K562 (cell line): ENCODE data around the gene RTP3. TPM values are rescaled to one million over a fixed set of nuclear protein-coding genes. Genes with fewer than 3 reads are reported as not detected.

Experiments
- ATAC-seq: fragments of 200-7000 bp; cut with Tn5 transposase; 3 replicates; pipeline ENCODE4 v1.9.1; 2020; ENCODE audit warnings: moderate library complexity
- BruUV-seq: library from RNA; stranded (reverse); fragments of 400-500 nt; replicated peaks from 2 replicates; lab custom pipeline; 2021; lab: Mats Ljungman, UMichigan
- CTCF ChIA-PET: fragments of 300-600 bp; formaldehyde crosslinking; extraction: SDS; loops from one replicate; lab custom pipeline; 2021; ENCODE audit warnings: low intra/inter-chr PET ratio; lab: Yijun Ruan, JAX
- POLR2A ChIA-PET: fragments of 300-600, 350-650 bp; sonication (Branson Sonifier 250); formaldehyde crosslinking; extraction: SDS; loops from one replicate; lab custom pipeline; 2021; ENCODE audit warnings: antibody characterized with exemption, inconsistent platforms; lab: Yijun Ruan, JAX
- DNase-seq, 4 experiments: peaks; one replicate each; pipeline versions ENCODE4 v3.0.0 to v3.0.0-alpha.2; 2011 to 2018; ENCODE audit warnings: low spot score in 3 of 4, mixed read lengths in 3 of 4; ENCODE audit errors: extremely low read depth in 1 of 4
- FAIRE-seq: peaks from 2 replicates; lab custom pipeline; 2011; peaks lifted over from hg19 to GRCh38; lab: Jason Lieb, UNC
- H2AFZ ChIP-seq: 2 replicates; pipeline ENCODE4 v1.6.0; 2011; ENCODE audit warnings: low read depth, low read length, control low read depth, inconsistent platforms
- H3K27ac ChIP-seq: fragments of 200-600 bp; 3 replicates; pipeline ENCODE4 v1.8.0; 2011; ENCODE audit warnings: low read depth, mild to moderate bottlenecking, control low read depth, inconsistent platforms, low read length, moderate library complexity, mixed read lengths; ENCODE audit errors: extremely low read depth
- H3K27me3 ChIP-seq, 2 experiments: fragments of 300-600 bp in 1 of 2; 2 replicates in 1 of 2; 3 replicates in 1 of 2; pipeline versions ENCODE4 v1.6.0 to v1.8.0; 2011; ENCODE audit warnings: inconsistent platforms in 2 of 2, low read length in 2 of 2, mild to moderate bottlenecking in 1 of 2, mixed read lengths in 1 of 2, moderate library complexity in 1 of 2; ENCODE audit not compliant: control insufficient read depth in 2 of 2, insufficient read depth in 2 of 2
- H3K36me3 ChIP-seq: fragments of 300-600 bp; 3 replicates; pipeline ENCODE4 v1.8.0; 2011; ENCODE audit warnings: mild to moderate bottlenecking, low read length, inconsistent platforms; ENCODE audit not compliant: control insufficient read depth, insufficient read depth
- H3K4me1 ChIP-seq, 2 experiments: fragments of 200-600 bp in 1 of 2; replicated peaks in 1 of 2; 2 replicates in 1 of 2; 3 replicates in 1 of 2; pipeline versions ENCODE4 v1.5.1 to v1.8.0; 2011; ENCODE audit warnings: inconsistent platforms in 2 of 2, low read length in 2 of 2, mild to moderate bottlenecking in 1 of 2, mixed read lengths in 1 of 2, moderate library complexity in 1 of 2; ENCODE audit not compliant: control insufficient read depth in 2 of 2, insufficient read depth in 2 of 2
- H3K4me2 ChIP-seq: 2 replicates; pipeline ENCODE4 v1.6.1; 2011; ENCODE audit warnings: low read length, control low read depth, inconsistent platforms, mixed read lengths; ENCODE audit not compliant: insufficient read depth
- H3K4me3 ChIP-seq: fragments of 200-600 bp; sonication (generic), shearing (Covaris generic); 2 replicates; pipeline ENCODE4 v1.5.1; 2016; ENCODE audit warnings: control low read depth, inconsistent platforms
- H3K79me2 ChIP-seq: fragments of 200-600 bp; 3 replicates; pipeline ENCODE4 v1.8.0; 2011; ENCODE audit warnings: low read length, inconsistent platforms; ENCODE audit not compliant: control insufficient read depth, insufficient read depth
- H3K9ac ChIP-seq, 2 experiments: 2 replicates each; pipeline versions ENCODE4 v1.6.0 to v1.6.1; 2011; ENCODE audit warnings: low read depth in 2 of 2, low read length in 2 of 2, control low read depth in 1 of 2, inconsistent platforms in 1 of 2, mild to moderate bottlenecking in 1 of 2, mixed read lengths in 1 of 2; ENCODE audit not compliant: insufficient read depth in 1 of 2
- H3K9me1 ChIP-seq: one replicate; pipeline ENCODE4 v1.6.0; 2011; ENCODE audit warnings: inconsistent platforms, mild to moderate bottlenecking, low read length, moderate library complexity; ENCODE audit not compliant: control insufficient read depth, insufficient read depth
- H3K9me3 ChIP-seq: replicated peaks from 2 replicates; pipeline ENCODE4 v1.5.1; 2011; ENCODE audit warnings: low read depth, low read length, inconsistent platforms; ENCODE audit not compliant: control insufficient read depth, insufficient read depth
- H4K20me1 ChIP-seq: replicated peaks from 2 replicates; pipeline ENCODE4 v1.6.1; 2011; ENCODE audit warnings: low read length, inconsistent platforms, mixed read lengths; ENCODE audit not compliant: control insufficient read depth, insufficient read depth
- DLX4 ChIP-seq: fragments of 250-450 bp; sonication (Bioruptor Pico); IDR thresholded peaks from 2 replicates; pipeline ENCODE4 v1.6.1; 2021; ENCODE audit warnings: mild to moderate bottlenecking
- DNMT1 ChIP-seq: fragments of 450-650 bp; IDR thresholded peaks from 2 replicates; pipeline ENCODE4 v1.6.1; 2016; ENCODE audit warnings: antibody characterized with exemption, mild to moderate bottlenecking
- ELF2 ChIP-seq: fragments of 250-450 bp; sonication (Bioruptor Pico); IDR thresholded peaks from 2 replicates; pipeline ENCODE4 v1.5.0; 2021; ENCODE audit warnings: mild to moderate bottlenecking
- ETV6 ChIP-seq, 3 experiments: fragments of 150-350 bp in 1 of 3; sonication (generic) in 1 of 3; formaldehyde crosslinking in 1 of 3; IDR thresholded peaks; 2 replicates each; pipeline versions ENCODE4 v1.6.1 to v1.8.0; 2014 to 2022; ENCODE audit warnings: borderline replicate concordance in 2 of 3, low read depth in 2 of 3, antibody characterized with exemption in 1 of 3, low read length in 1 of 3, mild to moderate bottlenecking in 1 of 3, missing genetic modification reagents in 1 of 3
- HINFP ChIP-seq: fragments of 450-650 bp; conservative IDR thresholded peaks from 2 replicates; pipeline ENCODE4 v1.6.1; 2016; ENCODE audit warnings: missing genetic modification characterization, low read depth, mild to moderate bottlenecking, control low read depth, missing compliant biosample characterization
- HNRNPUL1 ChIP-seq: fragments of 200-400 bp; formaldehyde crosslinking; IDR thresholded peaks from 2 replicates; pipeline ENCODE4 v1.6.1; 2017; ENCODE audit warnings: low read length
- L3MBTL2 ChIP-seq: fragments of 450-650 bp; IDR thresholded peaks from 2 replicates; pipeline ENCODE4 v1.6.1; 2016; ENCODE audit warnings: mild to moderate bottlenecking, moderate library complexity
- POLR3G ChIP-seq: IDR thresholded peaks from 2 replicates; pipeline ENCODE4 v1.6.1; 2011; ENCODE audit not compliant: insufficient read length, insufficient replicate concordance; ENCODE audit errors: extremely low read depth
- SOX6 ChIP-seq: fragments of 450-650 bp; IDR thresholded peaks from 2 replicates; pipeline ENCODE4 v1.6.1; 2014; ENCODE audit warnings: mild to moderate bottlenecking
- TAF15 ChIP-seq: fragments of 200-400 bp; formaldehyde crosslinking; IDR thresholded peaks from 2 replicates; pipeline ENCODE4 v1.6.1; 2017; ENCODE audit warnings: mild to moderate bottlenecking, low read depth, low read length, moderate library complexity
- ZC3H8 ChIP-seq: fragments of 450-650 bp; IDR thresholded peaks from 2 replicates; pipeline ENCODE4 v1.6.1; 2017
- ZNF146 ChIP-seq: IDR thresholded peaks from one replicate; pipeline ENCODE4 v1.6.1; 2018; ENCODE audit warnings: missing compliant biosample characterization; ENCODE audit not compliant: unreplicated experiment
- ZNF57 ChIP-seq: fragments of 450-650 bp; formaldehyde crosslinking; IDR thresholded peaks from 2 replicates; pipeline ENCODE4 v1.4.0; 2020; ENCODE audit warnings: mild to moderate bottlenecking, moderate library complexity
- ZNF609 ChIP-seq: sonication (generic); formaldehyde crosslinking; IDR thresholded peaks from 2 replicates; pipeline ENCODE4 v1.8.1; 2023; ENCODE audit warnings: missing genetic modification reagents, mild to moderate bottlenecking, borderline replicate concordance
- ZNF79 ChIP-seq: fragments of 250-450 bp; sonication (Bioruptor Pico); IDR thresholded peaks from 2 replicates; pipeline ENCODE4 v1.4.0; 2020; ENCODE audit warnings: low read depth, mild to moderate bottlenecking, moderate library complexity
- ZNF830 ChIP-seq: fragments of 250-450 bp; sonication (Bioruptor Pico); IDR thresholded peaks from 2 replicates; pipeline ENCODE4 v1.5.0; 2021; ENCODE audit warnings: mild to moderate bottlenecking
- WGBS: fragments of 100-300 bp; shearing (Covaris generic); methylation state at CpG from one replicate; pipeline ENCODE4 v1.1.6; 2016; ENCODE audit warnings: low coverage, mixed read lengths; ENCODE audit not compliant: insufficient coverage; ENCODE audit errors: missing lambda C conversion rate; 5-methylcytosine and 5-hydroxymethylcytosine counted together
- in situ Hi-C: fragments of 300-500 bp; cut with MboI; formaldehyde crosslinking; loops from 4 replicates; pipeline ENCODE4 v1.15.0; 2018; ENCODE audit warnings: inconsistent platforms, mixed read lengths
- intact Hi-C: fragments of 100-400 bp; cut with micrococcal nuclease; formaldehyde crosslinking; loops from 2 replicates; pipeline ENCODE4 v1.14.2; 2022
- polyA plus RNA-seq, 8 experiments: library from polyadenylated mRNA; depleted of rRNA in 4 of 8; stranded (reverse) in 5 of 8; unstranded in 3 of 8; fragments of >200 nt; fragmentation: Nextera tagmentation in 2 of 8; fragmentation: Illumina TruSeq in 1 of 8; extraction: Ambion mirVana in 2 of 8; extraction: Trizol in 1 of 8; gene quantifications; 2 replicates each; pipeline versions ENCODE4 v1.2.1 to v1.2.3, GENCODE V29; 2011 to 2014; ENCODE audit warnings: inconsistent platforms in 1 of 8, missing spikeins in 1 of 8
- total RNA-seq, 7 experiments: library from RNA; depleted of rRNA in 6 of 7; stranded (reverse); fragments of >200 nt in 6 of 7; fragmentation: Illumina TruSeq in 2 of 7; extraction: Trizol in 2 of 7; gene quantifications; 2 replicates each; pipeline versions ENCODE4 v1.2.1 to v1.2.3, GENCODE V29; 2011 to 2021; ENCODE audit warnings: low replicate concordance in 1 of 7

Gene RTP3
- total and polyA plus RNA-seq, 9 of the 15 experiments (the other 6 are each of a cell fraction or from before 2014, with no cell fraction given): not detected

DNA sequence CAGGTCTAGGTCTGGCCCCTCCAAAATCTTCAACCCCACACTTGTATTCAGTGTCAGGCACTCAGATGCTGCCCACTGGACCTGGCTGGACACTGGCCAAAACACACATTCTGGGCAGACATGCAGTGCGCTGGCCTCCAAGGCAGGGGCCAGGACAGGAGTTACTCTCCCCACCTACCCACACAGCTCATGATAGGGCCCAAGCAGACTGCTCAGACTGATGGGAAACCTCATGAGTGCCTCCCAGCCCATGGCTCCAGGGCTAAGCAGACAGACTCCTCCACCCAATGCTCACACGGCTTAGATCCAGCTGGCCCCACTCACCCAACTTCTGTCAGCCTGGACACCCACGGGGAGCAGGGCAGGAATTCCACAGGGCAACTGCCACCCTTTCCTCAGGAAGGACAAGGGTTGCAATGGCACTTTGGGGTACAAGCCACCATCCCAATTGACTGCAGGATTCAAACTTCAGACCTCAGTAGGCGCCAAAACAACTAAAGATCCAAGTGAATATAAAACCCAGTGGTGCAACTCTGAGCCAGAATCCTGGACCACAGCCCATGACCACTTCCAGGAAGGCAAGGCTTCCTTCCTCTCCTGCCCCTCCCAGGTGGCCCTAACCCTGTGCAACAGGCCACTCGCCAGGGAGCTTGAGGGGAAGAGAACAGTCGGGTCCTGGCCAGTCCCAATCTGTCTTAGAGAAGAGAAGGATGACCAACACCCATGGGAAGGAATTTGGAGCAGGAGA is 34.5 kb upstream of the RTP3 start:
- Histone ChIP-seq H3K4me3 (no peak overlapping the region), H3K27me3 (peaks cover 39 to 70% of the 10 kb centered on the region in 2 experiments), H3K27ac (no peak overlapping the region), H3K4me1 (peaks cover 0 to 6% of the 10 kb centered on the region in 2 experiments; a peak in 1 of 5 replicates), H3K36me3 (no peaks in the 10 kb centered on the region), H3K9me1 (no peaks in the 10 kb centered on the region), H3K4me2 (no peak overlapping the region), H3K9ac (no peak overlapping the region), H3K79me2 (no peaks in the 10 kb centered on the region), H3K9me3 (no peaks in the 10 kb centered on the region), H2AFZ (no peak overlapping the region), H4K20me1 (no peaks in the 10 kb centered on the region)
- POLR2A ChIA-PET: interaction anchor here (1.1 to 1.9 kb wide), 5 partner anchors 9 to 165 kb away, joined by 3 to 8 read pairs (median 4); no protein-coding TSS in a partner anchor
- no peak; the same call in 2 of the 3 replicates for ATAC-seq
- no TSS peak for BruUV-seq
- CTCF ChIA-PET: interaction anchor here (1.7 kb wide), 1 partner anchor 95 kb away, joined by 3 read pairs; no protein-coding TSS in a partner anchor
- under 1% methylated on average over 6 of the region's 6 CpGs for WGBS
- no peak for FAIRE-seq
- intact Hi-C loops (no loop called here), in situ Hi-C loops (no loop called here)
- DNase-seq: no peak
- TF ChIP-seq ZNF146: no peak
- TF ChIP-seq ZC3H8: no peak
- no peak for TF ChIP-seq HNRNPUL1
- no peak for TF ChIP-seq SOX6
- no peak for TF ChIP-seq POLR3G
- no peak for TF ChIP-seq ZNF609
- no peak for TF ChIP-seq DLX4 (CRISPR knock-in tag)
- TF ChIP-seq L3MBTL2: no peak
- TF ChIP-seq DNMT1: no peak
- no peak for TF ChIP-seq ZNF830 (CRISPR knock-in tag)
- no peak for TF ChIP-seq ELF2 (CRISPR knock-in tag)
- TF ChIP-seq ZNF79 (CRISPR knock-in tag): no peak
- TF ChIP-seq ETV6 (IDR thresholded peaks at IDR 0.05; ENCODE audit: borderline replicate concordance in 1 of 2, low read depth in 2 of 2, low read length in 1 of 2): no peak
- no peak for TF ChIP-seq ETV6 (CRISPR knock-in tag; IDR thresholded peaks at IDR 0.05; ENCODE audit: borderline replicate concordance)
- TF ChIP-seq TAF15: no peak
- TF ChIP-seq HINFP (tag): no peak
- no peak for TF ChIP-seq ZNF57 (CRISPR knock-in tag)
